Central memory CD4-positive, alpha-beta T cell (primary cell): ENCODE data around the gene TMPRSS9.

Experiments used
- DNase-seq: peaks from one replicate; pipeline ENCODE4 v3.0.0; 2022
- total RNA-seq, 3 experiments: gene quantifications; one replicate each; lab custom pipeline; 2026; lab: John Stamatoyannopoulos, UW

Gene TMPRSS9
- total RNA-seq: 0 to 0.05 (median 0) reads per million in 3 experiments

DNA sequence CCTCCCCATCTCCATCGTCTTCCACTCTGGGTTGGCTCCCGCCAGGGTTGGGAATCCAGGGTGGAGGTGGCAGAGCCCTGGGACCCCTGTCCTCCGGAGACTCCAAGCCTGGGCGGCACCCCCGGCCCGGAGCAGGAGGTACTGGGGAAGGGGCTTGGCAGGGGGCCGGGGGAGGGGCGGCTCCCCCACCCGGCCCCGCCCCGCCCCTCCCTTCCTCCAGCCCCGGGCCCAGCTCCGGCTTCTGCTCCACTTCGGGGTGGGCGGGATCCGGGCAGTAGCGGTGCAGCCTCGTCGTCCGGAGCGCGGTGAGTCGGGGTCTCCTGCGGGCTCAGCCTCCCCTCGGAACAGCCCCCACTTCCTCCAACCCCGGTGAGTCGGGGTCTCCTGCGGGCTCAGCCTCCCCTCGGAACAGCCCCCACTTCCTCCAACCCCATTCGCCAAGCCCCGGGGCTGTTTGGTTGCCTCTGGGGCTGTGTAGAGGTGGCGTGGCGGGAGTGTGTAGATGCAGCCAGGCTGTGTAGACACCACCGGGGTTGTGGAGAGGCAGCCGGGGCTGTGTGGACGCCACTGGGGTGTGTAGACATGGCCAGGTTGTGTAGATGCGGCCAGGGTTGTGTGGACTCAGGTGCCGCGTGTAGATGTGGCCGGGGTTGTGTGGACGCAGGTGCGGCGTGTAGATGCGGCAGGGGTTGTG, at the start of gene TMPRSS9:
Gene TMPRSS9, plus strand, starts transcription at position 274 of the 694 bp plus-strand sequence. CDS start 29,521 bp downstream, outside the sequence.
- DNase-seq: no peak

DNA sequence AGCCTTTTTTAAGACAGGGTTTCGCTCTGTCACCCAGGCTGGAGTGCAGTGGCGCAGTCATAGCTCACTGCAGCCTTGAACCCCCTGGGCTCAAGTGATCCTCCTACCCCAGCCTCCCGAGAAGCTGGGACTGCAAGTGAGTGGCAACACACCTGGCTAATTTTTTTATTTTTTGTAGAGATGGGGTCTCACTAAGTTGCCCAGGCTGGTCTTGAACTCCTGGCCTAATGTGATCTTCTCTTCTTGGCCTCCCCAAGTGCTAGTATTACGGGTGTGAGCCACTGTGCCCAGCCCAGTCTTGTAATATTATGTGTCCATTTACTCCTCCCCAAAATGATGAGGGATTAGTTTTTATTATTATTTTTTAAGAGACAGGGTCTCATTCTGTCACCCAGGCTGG, 49.0 kb upstream of the TMPRSS9 start:
- DNase-seq: no peak

- DNase-seq: no peak
Measured at GRCh38 chr19:2312820-2313501, 47.1 kb upstream of the TMPRSS9 start.

GRCh38 chr19:2315121-2315817, 44.8 kb upstream of the TMPRSS9 start:
- DNase-seq: no peak

- no peak for DNase-seq
Measured at GRCh38 chr19:2315818-2316353, 44.2 kb upstream of the TMPRSS9 start.

- no peak for DNase-seq
Measured at GRCh38 chr19:2317300-2317699, 42.8 kb upstream of the TMPRSS9 start.

- DNase-seq: no peak
Measured at GRCh38 chr19:2317756-2318155, 42.3 kb upstream of the TMPRSS9 start.

- no peak for DNase-seq
Measured at GRCh38 chr19:2318923-2319322, 41.1 kb upstream of the TMPRSS9 start.

DNA sequence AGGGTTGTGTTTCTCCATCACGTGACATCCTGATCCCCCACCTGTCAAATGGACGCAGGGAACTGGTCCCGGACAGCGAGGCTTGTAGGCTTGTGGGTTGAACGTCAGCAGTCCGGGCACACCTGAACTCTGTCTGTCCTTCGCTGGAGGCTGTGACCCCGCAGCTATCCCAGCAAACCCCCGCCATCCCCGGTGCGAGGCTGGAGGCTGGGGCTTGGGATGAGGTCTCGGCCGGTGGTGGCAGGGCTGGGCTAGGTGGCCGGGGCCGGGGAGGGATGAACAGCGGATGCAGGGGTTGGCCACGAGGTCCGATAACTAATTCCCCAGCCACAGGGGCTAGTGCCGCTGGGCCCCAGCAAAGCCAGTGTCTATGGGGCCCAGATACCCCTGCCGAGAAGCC, 40.5 kb upstream of the TMPRSS9 start:
- DNase-seq: no peak

DNA sequence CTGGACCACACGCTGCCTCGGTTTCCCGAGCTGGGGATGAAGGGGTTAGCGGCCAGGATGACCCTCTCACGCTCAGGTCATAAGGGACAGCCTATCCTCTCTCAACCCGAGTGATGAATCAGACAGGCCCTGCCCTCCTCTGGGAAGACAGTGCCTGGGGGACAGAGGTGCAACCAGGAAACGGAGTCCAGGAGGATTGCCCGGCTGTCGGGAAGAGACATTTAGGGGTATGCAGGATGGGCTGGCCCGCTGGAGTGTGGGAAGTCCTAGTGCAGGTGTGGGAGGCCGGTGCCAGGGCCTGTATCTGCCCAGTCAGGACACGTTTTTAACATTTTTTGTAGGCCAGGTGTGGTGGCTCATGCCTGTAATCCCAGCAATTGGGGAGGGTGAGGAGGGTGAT, 40.0 kb upstream of the TMPRSS9 start:
- no peak for DNase-seq

DNA sequence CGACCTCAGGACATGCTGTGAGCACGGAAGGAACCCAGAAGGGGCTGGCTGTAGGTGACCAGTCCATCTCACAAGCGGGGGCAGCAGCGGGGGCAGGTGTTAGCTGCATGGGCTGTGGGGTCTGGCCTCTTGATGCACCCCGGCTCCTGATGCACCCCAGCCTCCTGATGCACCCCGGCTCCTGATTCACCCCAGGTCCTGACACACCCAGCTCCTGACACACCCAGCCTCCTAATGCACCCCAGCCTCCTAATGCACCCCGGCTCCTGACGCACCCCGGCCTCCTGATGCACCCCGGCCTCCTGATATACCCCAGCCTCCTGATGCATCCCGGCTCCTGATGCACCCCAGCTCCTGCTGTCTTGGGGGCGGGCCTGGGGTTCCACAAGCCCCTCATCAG, 39.1 kb upstream of the TMPRSS9 start:
- no peak for DNase-seq

DNA sequence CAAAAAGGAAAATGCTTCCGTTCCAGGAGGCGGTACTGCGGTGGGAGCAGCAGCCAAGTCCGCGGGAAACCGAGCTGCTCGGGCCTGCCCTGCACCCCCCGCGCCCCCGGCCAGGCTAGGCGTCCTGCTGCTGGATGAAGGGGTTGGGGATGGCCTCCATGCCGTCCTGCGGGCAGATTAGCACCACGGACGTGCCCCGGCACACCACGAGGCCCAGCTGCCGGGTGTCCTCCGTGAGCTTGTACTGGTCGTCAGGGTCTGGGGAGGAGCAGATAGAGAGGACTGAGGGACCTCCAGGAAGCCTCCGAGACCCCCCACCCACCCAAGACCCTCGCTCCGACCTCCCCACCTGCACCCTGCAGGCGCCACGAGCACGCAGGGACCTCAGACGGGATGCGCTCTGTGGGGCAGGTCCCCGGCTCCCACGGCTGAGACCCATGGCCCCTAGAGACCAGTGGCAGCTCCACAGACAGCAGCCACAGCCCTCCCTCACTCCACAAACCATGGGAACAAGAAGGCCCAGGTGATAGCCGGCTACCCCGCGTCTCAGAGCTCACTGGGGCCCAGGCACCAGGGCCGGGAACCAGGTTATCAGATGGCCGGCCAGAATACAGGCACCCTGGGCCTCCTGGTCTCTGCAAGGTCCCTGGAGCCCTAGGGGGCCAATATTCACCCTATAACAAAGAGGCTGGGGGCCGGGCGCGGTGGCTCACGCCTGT, 38.3 kb upstream of the TMPRSS9 start:
- DNase-seq: no peak

- no peak for DNase-seq
Measured at GRCh38 chr19:2323707-2324106, 36.4 kb upstream of the TMPRSS9 start.

- DNase-seq: no peak
Measured at GRCh38 chr19:2324220-2324948, 35.7 kb upstream of the TMPRSS9 start.

DNA sequence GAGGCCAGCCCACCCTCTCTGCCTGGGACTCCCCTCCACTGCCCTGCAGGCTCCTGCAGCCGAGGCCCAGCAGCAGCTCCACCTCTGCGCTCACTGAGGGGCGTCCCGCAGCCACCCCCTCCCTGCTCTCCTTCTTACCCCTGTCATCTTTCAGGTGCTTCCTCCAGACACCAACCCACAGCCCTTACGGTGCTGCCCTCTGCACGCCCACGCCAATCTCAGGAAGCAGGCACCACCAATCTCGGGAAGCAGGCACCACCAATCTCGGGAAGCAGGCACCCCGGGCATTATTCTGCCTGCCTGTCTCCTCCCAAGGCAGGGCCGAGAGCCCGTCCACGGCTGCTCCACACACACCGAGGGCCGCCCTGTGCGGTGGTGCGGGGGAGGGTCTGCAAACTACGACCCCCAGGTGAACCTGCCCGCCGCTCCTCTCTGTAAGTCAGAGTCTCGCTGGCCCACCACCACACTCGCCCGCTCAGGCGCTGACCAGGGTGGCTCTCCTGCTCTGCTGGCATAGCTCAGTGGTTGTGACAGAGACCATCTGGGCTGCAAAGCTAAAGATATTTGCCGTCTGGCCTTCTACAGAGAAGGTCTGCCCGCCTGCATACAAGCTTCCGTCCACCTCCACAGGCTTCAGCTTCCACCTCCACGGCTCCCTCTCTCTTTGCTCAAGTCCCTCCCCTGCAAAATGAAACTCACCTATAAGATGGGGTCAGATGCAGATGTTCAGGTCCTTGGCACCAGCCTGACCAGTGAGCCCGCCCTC, 34.6 kb upstream of the TMPRSS9 start:
- DNase-seq: no peak

- DNase-seq: no peak
Measured at GRCh38 chr19:2326699-2327360, 33.2 kb upstream of the TMPRSS9 start.

DNA sequence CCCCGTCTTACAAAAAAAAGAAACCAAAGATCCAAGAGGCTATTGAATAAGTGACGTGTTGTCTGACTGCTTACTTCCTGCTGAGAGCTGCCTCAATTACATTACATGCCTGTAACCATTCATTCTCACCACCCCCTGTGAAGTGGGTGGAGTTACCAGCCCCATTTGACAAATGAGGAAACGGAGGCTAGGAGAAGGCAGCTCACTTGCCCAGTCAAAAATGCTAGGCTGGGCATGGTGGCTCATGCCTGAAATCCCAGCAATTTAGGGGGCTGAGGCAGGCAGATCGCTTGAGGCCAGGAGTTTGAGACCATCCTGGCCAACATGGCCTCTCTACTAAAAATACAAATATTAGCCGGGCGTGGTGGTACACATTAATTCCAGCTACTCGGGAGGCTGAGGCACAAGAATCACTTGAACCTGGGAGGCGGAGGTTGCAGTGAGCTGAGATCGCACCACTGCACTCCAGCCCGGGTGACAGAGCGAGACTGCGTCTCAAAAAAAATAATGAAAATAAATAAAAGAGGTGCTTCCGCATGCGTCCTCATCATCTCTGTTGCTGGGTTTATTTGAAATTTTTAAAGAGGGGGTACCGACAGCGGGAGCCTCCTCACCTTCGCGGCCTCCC, 32.2 kb upstream of the TMPRSS9 start:
- peak; percentile 65 for DNase-seq

- peak; percentile 90 for DNase-seq
Measured at GRCh38 chr19:2328401-2329148, 31.5 kb upstream of the TMPRSS9 start, which contains the start of the genes LSM7 and SPPL2B. TSS of gene LSM7 (minus strand) at chr19:2328586. CDS start at chr19:2328566, 20 bp downstream. TSS of gene SPPL2B (plus strand) at chr19:2328684. CDS start at chr19:2328710, 26 bp downstream.

- no peak for DNase-seq
Measured at GRCh38 chr19:2329149-2329478, 31.0 kb upstream of the TMPRSS9 start.
